Stimulated activated CD8-positive, alpha-beta memory T cell treated with anti-CD3 and anti-CD28 coated beads, Interleukin-15, amount 100 ng/mL, for 24 hours (primary cell): Measurements from ENCODE around the gene PTPRE.

Source experiments
- DNase-seq: peaks from one replicate; pipeline ENCODE4 v3.0.0-alpha.2; 2020; ENCODE audit warnings: low read depth

PTPRE gene

DNA sequence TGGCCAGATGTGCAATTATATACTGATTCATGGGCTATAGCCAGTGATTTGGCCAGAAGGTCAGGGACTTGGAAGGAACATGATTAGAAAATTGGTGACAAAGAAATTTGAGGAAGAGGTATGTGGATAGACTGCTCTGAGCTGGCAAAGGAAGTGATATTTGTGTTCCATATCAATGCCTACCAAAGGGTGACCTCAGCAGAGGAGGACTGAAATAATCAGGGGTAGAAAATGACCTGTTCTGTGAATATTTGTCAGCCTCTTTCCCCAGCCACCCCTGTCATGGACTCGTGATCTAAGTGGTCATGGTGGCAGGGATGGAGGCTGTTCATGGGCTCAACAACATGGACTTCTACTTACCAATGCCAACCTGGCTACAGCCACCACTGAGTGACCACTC is 47.0 kb downstream of the PTPRE start:
- DNase-seq: no peak

DNA sequence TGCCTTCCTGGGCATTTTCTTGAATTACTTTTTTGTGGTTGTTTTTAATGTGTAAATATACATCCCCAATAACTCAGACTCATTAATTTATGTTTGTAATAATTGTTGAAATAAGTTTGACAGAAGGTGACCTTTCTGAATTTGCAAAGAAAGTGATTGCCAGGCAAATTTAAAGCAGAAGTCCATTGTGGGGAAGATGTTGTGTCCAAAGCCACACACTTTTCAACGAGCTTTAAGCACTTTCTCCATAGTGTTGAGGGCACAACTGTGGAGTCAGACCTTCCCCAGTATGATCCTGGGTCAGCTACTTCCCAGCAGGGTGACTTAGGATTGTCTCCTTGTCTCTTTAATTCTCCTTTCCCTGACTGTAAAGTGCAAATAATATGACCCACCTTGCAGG is 52.5 kb downstream of the PTPRE start:
- DNase-seq: no peak

DNA sequence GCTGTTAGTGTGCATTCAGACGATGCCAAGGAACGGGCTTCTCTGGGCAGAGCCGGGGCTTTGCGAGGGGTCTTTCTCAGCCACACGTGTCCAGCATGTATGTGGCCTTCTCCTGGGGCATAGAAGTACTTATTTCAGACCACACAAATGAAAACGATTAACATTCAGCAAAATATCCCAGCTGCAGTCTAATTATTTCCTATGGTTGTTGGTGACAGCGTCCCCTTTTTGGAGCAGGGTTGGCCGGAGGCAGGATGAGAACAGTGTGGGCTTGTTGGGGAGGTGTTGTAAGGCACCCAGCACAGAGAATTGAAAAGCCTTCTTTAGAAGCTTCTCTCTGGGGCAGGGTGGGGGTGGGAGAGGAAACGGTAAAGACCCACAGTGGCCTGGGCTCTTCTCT is 54.2 kb downstream of the PTPRE start:
- DNase-seq: no peak

DNA sequence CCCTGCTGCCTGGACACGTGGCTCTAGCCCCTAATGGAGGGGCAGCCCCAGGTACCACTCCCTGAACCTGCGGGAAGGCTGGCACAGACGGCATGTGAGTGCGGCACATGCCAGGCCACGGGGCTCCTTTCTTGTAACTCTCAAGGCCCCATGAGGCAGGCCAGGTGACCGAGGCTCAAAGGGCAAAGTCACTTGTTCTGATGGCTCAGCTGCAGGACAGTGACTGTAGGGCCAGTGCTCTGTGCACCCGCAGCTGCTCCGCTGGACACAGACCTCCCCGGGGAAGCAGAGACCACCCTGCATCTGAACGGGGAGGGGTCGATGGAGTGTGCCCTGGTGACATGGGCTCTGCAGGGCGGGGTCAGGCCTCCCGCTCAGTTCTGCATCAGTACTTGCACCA is 55.3 kb downstream of the PTPRE start:
- DNase-seq: no peak

DNA sequence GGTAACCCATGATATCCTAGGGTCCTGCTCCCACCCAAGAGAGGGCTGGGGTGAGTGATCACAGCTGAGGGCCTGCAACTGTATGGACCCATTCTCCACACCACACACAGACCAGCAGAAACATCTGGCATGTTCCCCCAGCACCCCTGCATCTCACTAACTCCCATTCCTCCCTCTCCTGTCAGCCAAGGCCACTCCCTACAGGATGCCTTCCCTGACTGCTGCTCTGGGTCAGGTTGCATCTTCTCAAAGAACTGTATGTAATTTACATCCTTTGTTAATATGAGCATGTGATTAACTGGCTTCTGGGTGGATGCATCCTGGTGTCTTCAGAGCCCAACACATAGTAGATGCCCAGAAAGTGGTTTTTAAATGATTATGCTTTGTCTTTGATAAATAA is 56.2 kb downstream of the PTPRE start:
- DNase-seq: no peak

DNA sequence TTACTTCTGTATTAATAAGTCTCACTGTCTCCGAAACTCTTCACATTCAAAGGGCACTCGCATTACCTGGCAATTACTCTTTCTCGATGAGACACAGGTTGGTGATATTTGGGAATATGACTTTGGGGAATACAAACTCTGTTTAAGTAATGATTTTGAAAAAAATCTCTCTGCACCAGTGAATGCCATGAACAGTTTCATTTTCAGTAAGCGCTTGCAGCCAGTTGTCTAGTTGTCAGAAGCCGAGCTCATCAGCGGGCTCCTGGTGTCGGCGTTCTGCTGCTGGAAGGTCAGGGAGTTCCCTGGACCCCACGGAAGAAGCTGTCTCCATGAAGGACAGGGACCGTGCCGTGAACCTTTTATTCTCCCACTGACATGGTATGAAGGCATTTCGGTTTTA is 57.7 kb downstream of the PTPRE start:
- no peak for DNase-seq

DNA sequence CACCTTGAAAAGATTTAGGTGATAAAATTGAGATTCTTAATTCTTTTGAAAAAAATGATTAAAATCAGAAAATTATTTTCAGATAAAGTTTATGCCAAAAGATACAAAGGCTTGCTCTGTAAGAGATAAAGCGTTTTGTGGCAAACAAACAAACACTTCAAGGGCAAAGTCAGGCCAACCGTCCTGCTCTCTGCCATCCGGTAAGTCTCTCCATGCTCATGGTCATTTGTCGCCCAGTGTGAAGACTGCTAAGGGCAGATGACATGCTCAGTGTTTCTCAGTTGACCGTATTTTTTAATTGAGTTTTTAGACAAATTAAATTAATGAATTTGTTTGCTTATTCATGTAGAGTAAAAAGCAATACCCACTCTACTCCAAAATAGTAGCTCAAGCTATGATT is 60.0 kb downstream of the PTPRE start:
- no peak for DNase-seq

DNA sequence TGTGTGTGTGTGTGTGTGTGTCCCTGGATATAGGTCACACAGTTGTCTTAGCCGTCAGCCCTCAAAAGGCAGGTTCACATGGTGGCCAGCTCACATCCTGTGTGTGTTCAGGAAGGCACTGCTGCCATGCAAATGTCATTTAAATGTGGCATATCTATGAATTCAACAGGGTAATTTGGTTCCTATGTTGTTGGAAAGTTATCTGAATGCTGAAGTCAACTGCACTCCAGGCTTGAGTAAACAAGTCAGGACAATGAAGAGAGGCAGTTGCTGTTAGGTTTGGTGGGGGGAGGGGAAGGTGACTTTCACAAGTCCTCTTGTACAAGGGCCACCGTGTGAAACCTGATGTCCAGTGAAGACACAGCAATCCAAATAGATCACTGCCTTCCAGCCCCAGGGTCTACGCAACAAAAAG is 61.1 kb downstream of the PTPRE start:
- no peak for DNase-seq

DNA sequence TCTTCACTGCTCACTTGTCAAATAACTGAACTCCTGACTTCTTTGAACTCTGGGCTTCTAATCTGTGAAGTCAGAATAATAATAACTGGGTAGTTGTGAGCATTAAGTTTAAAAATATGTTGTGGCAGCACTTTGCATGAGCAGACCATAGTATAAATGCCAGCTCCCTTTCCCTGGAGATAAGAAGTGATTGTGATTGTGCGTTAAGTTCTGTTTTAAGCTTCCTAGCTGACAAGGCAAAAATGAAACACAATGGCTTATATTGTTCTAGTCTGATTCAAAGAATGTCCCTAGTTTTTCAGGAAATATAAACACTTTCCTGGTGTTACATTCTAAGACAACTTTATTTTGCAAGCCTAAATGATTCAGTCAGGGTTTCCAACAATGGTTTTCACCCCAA is 61.8 kb downstream of the PTPRE start:
- no peak for DNase-seq

DNA sequence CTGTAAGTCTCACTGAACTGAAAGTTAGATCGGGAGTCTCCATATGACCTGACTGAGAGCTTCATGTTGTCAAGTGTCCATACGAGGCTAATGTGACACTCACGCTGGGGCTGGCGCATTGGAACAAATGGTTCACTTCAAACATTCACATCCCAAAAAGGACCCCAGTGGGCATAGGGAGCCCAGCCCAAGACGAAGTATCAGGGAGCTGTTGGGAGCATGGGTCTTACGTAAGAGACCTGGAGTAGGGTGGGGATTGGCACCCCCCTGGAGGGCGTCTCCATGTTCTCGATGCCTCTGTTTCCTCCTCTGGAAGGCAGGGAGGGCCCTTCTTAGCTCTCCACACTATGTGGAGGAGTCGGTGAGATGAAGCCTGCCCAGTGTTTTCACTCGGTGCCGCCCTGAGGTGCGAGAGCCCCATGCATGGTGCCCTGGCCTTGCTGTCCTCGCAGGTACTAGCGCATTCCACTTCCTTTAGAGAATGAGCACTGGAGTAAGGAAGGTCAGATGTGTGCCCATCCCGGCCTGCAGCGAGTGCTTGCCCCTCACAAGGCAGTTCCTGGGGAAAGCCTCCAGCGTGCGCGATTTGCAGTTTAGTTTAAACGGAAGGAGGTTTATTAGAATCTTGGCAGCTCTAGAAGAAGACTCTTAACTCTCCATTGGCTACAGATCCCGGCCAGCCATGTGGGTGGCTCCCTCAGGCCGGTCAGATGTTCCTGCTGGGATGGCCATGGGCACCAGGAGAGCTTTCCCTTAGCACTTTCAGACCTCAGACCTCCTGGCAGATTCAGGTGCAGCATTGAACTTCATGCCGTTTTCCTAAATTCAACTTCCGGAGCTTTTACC is 64.4 kb downstream of the PTPRE start:
- DNase-seq: no peak

DNA sequence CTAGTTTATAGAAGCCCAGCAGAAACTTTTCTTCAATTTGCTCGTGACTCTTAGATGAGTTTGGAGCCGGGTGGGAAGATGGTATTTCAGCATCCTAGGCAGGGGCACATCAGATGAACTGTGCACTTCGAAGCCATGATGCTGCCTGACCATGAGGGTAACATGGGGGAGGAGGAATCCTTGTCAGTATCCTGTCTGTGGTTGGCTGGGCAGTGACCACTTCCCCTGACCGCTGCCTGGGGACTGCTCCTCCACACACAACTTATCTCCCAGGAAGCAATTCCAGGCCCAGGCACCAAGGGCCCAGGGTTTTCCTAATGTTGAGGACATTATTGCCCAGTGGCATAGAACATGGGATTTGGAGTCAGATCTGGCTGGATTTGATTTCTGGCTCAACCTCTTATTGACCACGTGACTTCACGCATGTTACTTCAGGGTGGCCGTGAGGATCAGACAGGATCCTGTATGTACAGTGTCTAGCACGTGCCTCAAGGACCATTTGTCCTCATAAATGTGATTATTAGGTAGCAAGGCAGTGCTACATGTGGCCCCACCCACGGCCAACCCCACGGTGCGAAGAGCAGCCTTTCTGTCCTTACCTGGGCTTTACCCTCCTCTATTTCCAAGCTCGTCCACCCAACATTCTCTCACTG is 65.2 kb downstream of the PTPRE start:
- no peak for DNase-seq

DNA sequence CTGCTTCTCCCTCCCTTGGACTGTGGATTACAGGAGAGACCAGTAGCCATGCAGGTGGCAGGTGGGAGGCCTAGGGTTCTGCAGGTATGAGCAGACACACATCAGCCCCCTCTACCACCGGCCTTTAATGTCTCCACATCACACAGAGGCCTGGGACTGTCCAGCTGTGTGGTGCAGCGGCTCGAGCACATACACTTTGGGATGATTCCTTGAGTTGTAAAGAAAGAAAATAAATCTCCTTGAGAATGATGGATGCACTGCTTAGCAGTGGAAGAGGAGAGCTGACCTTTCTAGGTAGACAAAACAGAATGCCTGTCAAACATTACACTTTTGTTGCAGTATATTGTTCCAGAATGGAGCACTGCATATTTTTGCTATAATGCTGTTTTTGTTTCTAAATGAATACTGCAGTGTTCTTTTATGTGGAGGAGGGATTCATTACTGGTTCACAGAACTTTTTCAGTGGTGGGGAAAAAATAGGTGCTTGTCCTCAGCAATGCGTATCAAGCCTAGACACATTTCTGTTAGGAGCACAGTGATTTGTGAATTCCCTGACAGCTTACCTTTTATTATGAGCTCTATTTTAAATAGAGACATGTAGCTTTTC is 66.0 kb downstream of the PTPRE start:
- DNase-seq: no peak

DNA sequence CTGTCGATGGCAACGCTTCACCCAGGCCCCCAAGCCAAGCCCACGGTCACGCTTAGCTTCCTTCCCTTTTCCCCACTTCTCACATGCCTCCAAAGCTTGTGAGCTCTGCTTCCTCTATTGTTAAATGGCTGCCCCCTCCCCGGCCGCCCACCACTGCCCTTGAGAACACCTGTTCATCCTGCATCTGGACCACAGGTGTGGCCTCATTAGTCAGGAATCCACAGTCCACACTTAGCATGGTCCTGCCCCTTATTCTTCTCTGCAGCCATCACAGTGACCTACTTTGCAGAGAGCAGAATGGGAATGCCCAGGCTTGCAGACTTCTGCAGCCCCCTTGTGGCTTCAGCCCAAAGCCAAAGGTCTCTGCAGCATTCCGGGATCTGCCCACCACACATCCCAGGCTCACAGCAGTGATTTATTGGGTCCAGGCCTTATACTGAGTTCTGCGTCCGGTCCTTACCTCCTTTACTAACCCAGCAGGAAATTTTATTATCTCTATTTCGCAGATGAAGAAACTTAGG is 66.9 kb downstream of the PTPRE start:
- no peak for DNase-seq

DNA sequence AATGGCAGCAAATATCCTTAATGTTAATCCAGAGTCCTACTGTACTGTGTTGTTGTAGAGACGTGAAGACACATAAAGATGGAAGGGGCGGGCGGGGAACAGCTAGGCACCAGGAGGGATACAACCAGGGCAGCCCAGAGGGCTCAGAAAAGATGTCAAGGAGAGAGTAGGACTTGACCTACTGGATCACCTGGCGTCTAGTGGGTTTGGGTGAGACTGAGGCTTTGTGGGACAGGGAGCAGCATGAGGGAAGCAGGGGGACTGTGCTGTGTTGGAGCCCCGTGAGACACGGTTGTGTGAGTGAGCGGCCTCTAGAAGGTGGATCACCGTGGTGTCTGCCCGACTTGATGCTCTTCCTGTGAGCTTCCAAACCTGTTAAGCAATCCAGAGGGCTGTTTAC is 68.0 kb downstream of the PTPRE start:
- DNase-seq: no peak

DNA sequence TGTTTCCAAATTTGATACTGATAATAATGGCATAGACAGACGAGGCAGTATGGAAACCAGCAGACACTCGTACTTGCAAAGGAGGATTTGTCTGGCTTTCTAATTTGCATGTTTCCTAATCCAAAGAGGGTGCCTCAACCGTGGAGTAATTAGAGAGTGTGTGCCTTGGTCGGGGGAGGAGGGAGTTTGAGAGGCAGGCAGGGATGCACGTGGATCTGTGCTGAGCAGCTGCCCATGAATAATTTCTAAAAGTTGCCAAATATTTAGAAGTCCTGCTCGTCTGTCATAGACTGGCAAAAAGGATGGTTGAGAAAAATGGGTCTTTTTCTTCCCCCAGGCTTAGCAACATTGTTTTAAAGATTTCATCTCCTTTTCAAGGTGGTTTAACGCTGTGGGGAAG is 69.4 kb downstream of the PTPRE start:
- no peak for DNase-seq

DNA sequence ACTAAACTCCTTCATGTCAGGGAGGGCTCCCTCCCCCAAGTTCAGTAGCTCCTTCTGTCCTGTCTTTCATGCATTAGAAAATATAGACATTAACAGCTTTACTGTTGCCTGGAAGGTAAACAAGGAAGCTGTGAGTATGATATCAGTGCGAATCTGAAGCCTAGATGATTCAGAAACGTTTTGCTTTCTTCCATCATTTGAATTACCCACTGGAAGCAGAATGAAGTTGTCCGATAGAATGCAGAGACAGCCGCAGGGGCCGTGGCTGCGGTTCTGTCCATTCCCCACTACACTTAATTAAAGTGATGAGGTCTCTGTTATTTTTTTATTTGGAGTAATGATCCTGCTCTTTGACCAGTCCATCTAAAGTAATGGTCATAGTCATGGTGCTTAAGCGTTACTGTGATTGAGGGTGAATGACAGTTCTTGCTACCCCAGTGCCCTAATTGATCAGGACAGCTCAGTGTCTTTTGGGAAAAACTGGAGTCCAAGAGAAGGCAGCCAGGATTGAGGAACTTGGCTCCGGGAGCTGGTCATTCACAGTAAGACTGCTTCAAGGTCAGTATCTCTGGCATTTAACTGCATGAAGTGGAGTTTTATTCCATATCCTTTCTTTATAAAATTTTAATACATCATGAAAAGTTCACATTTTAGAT is 69.9 kb downstream of the PTPRE start:
- DNase-seq: no peak

DNA sequence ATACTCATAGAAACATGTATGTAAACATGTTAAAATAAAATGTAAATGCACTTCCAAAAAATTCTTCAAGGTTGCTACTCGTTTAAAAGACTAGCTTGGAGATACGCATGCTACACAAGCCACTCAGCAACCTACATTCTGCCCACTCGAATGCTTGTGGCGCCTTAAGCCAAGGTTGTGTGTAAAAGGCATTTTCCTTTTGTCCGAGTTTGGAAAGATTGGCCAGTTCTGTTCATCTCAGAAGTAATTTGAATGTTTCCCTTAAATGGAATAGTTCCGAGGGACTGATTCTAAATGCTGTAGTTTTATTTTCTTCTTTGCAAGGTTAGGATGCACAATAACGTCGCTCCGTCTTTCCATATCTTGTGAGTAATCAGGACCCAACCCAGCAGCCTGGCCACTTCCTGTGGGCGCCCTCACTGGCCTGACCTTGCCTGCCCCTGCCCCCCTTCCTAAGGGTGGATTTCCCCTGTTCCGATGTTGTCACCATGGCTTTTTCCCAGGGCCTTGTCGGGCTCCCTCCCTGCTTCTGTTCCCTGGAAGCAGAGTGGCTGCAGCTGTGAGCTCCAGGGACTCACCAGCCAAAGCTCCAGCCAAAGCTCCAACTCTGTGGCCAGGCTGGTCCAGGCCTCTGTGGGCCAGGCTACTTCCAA is 70.6 kb downstream of the PTPRE start:
- no peak for DNase-seq

DNA sequence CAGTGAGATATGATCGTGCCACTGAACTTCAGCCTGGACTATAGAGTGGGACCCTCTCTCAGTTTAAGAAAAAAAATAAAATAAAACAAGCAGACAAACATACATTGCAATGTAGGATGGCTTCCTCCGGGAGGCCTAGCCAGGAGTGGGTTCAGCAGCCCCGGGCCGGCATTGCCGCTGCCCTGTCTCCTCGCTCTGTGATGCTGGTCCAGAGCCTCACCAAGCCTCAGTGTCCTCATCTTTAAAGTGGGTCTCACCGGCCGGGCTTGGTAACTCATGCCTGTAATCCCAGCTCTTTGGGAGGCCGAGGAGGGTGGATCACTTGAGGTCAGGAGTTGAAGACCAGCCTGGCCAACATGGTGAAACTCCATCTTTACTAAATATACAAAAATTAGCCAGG is 71.6 kb downstream of the PTPRE start:
- DNase-seq: no peak

DNA sequence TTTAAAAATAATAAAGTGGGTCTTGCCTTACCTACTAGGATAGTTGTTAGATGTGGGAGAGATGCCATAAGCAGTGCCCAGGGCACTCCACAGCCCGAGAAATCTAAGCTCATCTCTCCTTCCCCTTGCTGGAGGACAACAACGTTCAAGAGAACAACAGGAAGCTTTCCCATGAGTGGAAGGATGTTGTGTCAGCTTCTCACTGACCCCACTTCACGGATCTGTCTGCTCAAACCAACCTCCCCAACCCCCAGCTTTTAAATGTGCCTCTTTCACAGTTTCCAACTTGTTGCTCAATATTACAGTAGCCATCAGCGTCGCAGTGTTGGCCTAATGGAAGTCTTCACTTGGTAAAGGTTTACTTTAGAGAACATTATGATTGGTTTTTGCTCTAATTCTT is 72.1 kb downstream of the PTPRE start:
- DNase-seq: no peak

DNA sequence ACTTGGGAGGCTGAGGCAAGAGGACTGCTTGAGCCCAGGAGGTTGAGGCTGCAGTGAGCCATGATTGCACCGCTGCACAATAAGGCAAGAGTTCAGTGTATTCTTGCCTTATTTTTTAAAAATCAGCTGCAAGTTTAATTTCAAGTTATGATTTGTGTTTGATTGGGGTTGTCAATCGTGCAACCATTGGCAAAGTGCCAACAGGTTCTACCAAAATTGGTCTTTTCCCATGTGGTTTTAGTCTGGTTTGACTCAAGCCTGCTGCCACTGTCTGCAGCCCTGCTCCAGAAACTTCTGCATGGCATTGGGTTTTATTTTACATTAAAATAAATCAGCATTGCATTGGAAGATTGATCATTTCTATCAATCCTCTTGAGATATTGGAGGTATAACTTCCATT is 72.7 kb downstream of the PTPRE start:
- no peak for DNase-seq

DNA sequence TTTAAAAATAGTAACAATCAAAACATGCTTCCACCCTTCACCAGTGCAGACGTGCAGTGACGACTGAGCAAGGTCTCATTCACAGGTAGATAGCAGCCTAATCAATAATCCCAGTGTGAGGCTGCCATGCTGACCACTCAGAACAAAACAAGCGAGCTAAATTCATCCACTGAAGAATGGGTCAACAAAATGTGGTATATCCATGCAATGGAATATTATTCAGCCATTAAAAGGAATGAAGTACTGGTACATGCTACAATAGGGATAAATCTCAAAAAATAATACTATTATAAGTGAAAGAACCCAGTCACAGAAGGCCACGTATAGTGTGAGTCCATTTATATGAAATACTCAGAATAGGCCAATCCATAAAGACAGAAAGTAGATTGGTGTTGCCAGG is 74.0 kb downstream of the PTPRE start:
- no peak for DNase-seq

DNA sequence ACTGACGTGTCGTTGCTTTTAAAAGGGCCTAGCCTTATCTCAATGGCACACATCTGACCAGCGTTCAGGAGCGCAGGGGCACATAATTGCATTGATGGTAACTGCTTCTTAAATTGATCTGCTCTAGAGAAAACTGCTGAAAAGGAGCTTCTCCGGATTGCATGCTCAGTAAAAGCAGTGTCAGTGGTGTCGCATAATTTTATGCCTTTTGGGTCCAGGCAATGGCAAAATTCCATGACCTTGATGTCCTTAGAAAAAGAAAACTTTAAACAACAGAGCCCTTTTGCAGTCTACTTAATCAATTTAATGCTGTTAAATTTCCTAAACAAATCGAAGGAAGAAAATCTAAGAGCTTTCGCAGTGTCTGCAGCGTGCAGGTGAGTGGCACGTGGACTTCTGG is 75.7 kb downstream of the PTPRE start:
- DNase-seq: no peak
